GM11168 (cell line): ENCODE measurements around the gene NR4A3.
"Not testable (repeated sequence)": the region's sequence is repeated elsewhere in the genome, so short reads cannot be mapped to it uniquely, and the experiment has no call there.

Source experiments
- in situ Hi-C: fragments of 300-500 bp; cut with MboI; formaldehyde crosslinking; loops from one replicate; pipeline ENCODE4 v1.12.0; 2022; ENCODE audit warnings: low sequenced_read_pairs; ENCODE audit not compliant: unreplicated experiment

NR4A3 gene

GRCh38 chr9:99828417-99829176, 6.9 kb downstream of the NR4A3 start:
- in situ Hi-C loops: no loop called here

GRCh38 chr9:99831857-99832557, 10.3 kb downstream of the NR4A3 start:
- in situ Hi-C loops: no loop called here

- in situ Hi-C loops: no loop called here
Measured at GRCh38 chr9:99832558-99832864, 10.8 kb downstream of the NR4A3 start.

DNA sequence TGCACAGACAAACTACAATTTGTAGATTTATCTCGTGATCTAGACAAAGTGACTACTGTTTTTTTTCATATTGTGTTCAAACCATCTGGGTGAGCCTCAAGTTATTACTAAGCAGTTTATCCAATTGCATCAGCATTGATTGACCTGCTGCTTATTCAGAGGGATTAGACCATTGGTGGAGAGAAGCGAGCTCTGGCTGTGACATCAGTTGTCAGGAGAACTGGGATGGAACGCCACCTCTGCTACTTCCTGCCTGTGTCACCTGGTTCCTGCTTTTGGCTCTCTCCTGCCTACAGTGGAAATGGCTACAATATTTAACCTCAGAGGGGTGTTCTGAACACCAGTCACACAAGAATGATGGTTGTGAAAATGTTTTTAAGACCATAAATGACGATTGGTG, 12.1 kb downstream of the NR4A3 start:
- in situ Hi-C loops: no loop called here

GRCh38 chr9:99834474-99834873, 12.8 kb downstream of the NR4A3 start:
- in situ Hi-C loops: no loop called here

DNA sequence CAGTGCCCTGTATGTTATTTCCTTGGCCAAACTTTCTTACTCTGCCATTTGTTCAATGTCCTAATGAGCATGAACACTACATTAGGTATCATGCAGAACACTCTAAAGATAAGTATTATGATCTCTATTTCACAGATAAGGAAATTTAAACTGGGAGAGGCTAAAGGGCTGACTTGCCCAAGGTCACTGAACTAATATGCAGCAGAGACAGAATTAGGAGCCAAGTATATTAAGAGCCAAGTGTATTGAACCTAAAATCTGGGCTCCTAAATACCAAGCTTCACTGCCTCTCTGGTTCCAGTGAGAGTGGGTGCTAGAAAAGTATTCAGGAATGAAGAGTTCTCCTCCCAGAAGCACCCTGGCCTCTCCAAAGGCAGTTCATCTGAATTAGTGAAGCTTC, 13.5 kb downstream of the NR4A3 start:
- in situ Hi-C loops: no loop called here

- in situ Hi-C loops: no loop called here
Measured at GRCh38 chr9:99835581-99835980, 13.9 kb downstream of the NR4A3 start.

DNA sequence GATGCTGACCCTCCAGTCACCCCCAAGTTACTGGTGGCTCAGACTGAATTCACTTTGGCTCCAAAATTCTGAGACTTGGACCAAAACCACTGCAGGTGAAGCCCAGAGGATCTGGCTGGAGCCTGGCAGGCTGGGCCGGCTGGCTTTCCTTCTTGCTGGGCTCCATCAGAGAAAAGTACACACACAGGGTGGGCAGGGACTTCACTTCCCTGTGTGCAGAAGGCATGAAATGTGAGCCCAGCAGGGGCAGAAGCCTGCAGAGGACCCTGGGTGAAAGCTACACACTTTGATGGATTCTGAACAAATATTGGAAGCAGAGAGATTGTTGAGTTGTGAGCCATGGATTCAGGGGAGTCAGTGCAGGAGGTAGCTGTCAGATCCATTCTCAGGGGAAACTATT, 18.4 kb downstream of the NR4A3 start:
- in situ Hi-C loops: loop anchor here (5.0 kb wide), 1 partner anchor 47 kb away; no protein-coding TSS in a partner anchor

DNA sequence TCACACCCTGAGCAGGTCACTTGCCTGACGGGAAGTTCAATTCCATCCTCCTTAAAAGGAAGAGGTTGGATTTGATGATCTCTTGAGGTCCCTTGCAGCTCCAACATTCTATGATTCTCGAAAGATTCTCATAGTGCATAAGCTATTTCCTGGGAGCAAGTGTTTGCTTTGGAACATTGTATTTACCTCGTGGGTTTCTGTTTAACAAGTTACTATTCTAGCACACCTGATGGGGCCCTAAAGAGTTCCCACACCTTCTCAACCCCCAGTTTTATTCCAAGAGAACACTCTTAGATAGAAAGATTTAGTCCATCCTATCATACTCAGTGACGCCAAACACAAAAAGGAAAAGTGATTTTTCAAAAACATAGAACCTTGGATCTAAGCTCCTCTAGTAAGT, 23.4 kb downstream of the NR4A3 start:
- in situ Hi-C loops: no loop called here

- in situ Hi-C loops: no loop called here
Measured at GRCh38 chr9:99848447-99848846, 26.8 kb downstream of the NR4A3 start.

GRCh38 chr9:99850736-99851499, 29.2 kb downstream of the NR4A3 start:
- in situ Hi-C loops: no loop called here

- in situ Hi-C loops: no loop called here
Measured at GRCh38 chr9:99851500-99851822, 29.8 kb downstream of the NR4A3 start.

GRCh38 chr9:99852617-99853016, 30.9 kb downstream of the NR4A3 start:
- in situ Hi-C loops: no loop called here

- in situ Hi-C loops: no loop called here
Measured at GRCh38 chr9:99855467-99856176, 33.9 kb downstream of the NR4A3 start.

DNA sequence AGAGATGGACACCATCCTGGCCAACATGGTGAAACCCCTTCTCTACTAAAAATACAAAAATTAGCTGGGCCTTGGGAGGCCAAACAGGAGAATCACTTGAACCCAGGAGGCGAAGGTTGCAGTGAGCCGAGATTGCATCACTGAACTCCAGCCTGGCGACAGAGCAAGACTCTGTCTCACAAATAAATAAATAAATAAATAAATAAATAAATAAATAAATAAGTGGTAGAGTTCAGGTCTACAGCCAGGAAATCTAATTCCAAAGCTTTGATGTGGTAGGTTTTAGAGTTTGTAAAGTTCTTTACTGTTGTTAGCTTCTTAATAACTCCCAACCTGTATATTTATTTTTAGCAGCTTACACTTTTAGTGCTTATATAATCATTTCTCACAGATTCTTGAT, 35.9 kb downstream of the NR4A3 start:
- in situ Hi-C loops: not testable (repeated sequence)

DNA sequence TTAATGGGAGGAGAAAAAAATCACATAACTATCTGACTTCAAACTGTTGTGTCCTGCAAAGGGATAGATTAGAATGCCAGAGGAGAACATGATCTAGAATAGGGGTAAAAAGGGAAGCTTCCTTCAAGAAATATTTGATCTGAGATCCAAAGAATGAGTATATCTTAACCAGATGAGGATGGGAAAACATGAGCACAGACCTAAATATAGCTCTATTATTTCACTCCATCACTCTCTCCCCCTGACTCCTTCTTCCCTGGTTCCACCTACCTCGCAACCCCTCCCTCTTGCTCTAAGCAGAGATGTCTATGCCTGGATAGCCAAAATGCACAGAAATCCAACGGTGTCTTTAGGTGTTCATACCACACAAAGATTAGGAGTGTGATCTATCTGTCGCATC, 36.4 kb downstream of the NR4A3 start:
- in situ Hi-C loops: no loop called here

- in situ Hi-C loops: no loop called here
Measured at GRCh38 chr9:99859243-99859980, 37.7 kb downstream of the NR4A3 start.

DNA sequence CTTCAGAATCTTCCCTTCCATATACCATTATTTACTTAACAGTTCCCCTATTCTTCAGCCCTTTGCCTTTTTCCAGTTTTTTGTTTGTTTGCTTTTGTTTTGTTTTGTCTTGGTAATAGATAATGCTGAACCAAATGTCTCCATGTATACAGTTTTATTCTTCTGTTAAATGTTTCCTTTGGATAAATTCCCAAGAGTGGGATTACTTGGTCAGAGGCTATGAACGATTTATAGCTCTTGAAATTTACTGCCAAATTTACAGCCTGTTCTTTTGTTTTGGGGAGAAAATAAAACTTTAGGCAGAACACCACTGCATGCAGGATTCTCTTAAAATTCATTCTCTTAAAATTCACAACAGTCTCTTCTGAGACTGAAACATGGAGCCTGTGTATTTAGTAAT, 38.6 kb downstream of the NR4A3 start:
- in situ Hi-C loops: no loop called here

DNA sequence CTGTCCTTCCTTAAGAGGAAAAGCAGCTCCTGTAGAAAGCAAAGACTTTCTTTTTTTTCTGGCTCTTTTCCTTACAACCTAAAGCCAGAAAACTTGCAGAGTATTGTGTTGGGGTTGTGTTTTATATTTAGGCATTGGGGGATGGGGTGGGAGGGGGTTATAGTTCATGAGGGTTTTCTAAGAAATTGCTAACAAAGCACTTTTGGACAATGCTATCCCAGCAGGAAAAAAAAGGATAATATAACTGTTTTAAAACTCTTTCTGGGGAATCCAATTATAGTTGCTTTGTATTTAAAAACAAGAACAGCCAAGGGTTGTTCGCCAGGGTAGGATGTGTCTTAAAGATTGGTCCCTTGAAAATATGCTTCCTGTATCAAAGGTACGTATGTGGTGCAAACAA, 42.3 kb downstream of the NR4A3 start:
- in situ Hi-C loops: no loop called here

DNA sequence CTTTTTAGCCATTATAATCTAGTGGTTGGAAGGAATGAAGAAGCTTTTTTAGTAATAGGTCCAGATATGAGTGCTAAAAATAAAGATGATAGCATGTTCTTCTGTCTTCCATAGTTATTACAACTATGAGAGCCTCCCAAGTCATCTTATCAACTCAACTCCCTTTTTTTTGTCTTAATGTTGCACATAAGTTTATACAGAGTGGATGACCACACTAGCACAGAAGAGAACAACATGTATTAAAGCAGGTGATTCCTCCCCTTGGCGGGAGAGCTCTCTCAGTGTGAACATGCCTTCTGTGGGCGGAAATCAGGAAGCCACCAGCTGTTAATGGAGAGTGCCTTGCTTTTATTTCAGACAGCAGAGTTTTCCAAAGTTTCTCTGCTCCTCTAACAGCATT, 44.7 kb downstream of the NR4A3 start:
- in situ Hi-C loops: no loop called here
